Activated CD8-positive, alpha-beta memory T cell treated with anti-CD3 and anti-CD28 coated beads, Interleukin-2, amount 50 U/mL, for 1 hour (primary cell): ENCODE results near the gene DAZAP2.
"Not testable (repeated sequence)": the region's sequence is repeated elsewhere in the genome, so short reads cannot be mapped to it uniquely, and the experiment has no call there.

ENCODE experiments used
- DNase-seq: peaks from one replicate; pipeline ENCODE4 v3.0.0-alpha.2; 2020; ENCODE audit errors: extremely low read depth

Gene DAZAP2

GRCh38 chr12:51247523-51248206 lies 9.0 kb downstream of the DAZAP2 start:
- DNase-seq = no peak

DNA sequence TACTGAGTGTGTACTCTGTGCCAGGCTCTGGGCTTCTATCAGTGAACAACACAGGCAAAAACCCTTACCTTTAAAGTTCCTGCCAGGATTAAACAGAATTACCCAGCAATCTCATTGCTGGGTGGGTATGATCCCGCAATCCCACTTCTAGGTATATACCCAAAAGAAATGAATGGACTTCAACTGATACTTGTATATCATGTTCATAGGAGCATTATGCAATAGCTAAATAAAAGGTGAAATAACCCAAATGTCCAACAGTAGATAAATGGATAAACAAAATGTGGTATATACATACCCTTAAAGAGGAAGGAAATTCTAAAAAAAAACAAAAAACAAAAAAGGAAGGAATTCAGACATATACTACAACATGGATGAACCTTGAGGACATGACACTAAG lies 14.7 kb downstream of the DAZAP2 start:
- DNase-seq = no peak

DNA sequence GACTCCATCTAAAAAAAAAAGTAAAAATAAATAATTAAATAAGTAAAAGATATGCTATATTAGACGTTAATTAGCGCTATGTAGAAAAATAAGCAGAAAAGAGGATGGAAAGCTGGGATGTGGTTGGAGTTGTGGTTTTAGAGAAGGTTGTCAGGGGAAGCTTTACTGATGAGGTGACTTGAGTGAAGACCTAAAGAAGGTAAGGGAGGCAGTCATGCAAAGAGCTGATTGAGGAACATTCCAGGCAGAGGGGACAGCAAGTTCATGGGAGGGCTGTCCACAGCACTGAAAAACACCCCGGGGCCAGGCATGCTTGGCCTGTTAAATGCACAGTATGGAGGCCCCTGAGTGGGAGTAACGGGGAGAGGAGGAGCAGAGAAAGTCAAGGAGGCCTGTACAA lies 15.9 kb downstream of the DAZAP2 start:
- no peak for DNase-seq

- DNase-seq = not testable (repeated sequence)
Observed at GRCh38 chr12:51259600-51259999, 21.0 kb downstream of the DAZAP2 start.

DNA sequence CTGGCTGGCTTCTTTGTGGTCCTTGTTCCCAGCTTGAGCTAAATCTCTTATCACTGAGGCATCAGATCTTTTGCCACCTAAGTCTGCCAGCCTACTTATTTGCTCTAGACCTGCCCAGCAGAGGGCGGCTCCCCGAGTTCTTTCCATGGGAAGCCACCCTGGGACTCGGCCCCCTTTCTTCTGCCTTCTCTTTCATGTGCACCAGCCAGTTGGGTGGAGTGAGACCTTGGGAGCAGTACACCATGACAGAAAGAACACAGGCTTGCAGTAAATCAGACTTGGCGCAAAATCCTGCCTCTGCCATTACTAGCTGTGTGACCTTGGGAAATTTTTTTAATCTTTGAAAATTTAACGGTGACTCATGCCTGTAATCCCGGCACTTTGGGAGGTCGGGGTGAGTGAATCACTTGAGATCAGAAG lies 24.1 kb downstream of the DAZAP2 start:
- DNase-seq = no peak

DNA sequence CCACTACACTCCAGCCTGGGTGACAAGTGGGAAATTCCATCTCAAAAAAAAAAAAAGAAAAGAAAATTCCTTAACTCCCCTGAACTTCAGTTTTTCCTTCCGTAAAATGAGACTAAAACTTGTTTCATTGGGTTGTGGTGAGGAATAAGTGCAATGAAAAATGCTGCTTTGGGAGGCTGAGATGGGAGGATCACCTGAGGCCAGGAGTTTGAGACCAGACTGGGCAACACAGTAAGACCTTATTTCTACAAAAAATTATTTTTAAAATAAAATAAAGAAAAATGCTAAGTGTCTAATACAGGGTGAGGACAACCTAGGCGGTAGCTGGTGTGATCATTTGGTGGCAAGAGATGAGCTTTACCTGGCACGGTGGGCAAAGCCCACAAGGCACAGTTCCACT lies 24.7 kb downstream of the DAZAP2 start:
- DNase-seq = no peak

GRCh38 chr12:51264297-51264696 lies 25.7 kb downstream of the DAZAP2 start:
- DNase-seq = no peak

DNA sequence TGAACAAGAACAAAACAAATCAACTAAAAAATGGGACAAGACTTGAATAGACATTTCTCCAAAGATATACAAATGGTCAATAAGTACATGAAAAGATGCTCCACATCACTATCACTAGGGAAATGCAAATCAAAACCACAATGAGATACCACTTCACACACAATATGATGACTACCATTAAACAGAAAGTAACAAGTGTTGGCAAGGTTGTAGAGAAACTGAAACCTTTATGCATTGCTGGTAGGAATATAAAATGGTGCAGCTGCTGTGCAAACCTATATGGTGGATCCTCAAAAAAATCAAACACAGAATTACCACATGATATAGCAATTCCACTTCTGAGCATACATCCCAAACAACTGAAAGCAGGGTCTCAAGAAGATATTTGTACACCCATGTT lies 26.4 kb downstream of the DAZAP2 start:
- no peak for DNase-seq

- DNase-seq = no peak
Observed at GRCh38 chr12:51269174-51270066, 30.8 kb downstream of the DAZAP2 start.

GRCh38 chr12:51270067-51270950 lies 31.7 kb downstream of the DAZAP2 start, which contains the start of gene SMAGP:
SMAGP (minus strand) TSS chr12:51270415; CDS start chr12:51269278, 1,137 bp downstream.
- DNase-seq = no peak

DNA sequence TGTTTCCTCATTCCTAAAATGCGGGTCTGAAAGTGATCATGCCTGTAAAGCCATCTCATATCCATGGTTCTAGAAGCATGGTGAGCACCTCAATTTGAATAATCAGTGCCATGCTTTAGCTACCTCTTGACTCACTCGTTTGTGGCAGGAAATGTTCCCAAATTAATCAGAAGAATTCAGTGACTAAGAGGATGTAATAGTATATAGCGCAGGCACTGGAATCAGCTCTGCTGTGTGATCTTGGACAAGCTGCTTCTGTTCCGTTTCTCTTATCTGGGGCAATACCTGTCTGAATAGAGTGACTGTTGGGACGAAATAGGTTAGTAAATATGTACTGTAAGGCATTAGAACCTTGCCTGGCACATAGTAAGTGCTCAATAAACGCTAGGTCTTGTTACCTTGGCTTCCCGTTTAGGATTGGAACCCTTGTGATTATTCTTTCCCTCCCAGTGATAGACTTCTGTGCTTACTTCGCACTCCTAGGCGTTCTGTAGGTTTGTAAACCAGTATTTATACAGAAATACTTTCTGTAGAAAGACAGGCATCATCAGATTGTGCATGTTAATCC lies 32.4 kb downstream of the DAZAP2 start:
- no peak for DNase-seq

DNA sequence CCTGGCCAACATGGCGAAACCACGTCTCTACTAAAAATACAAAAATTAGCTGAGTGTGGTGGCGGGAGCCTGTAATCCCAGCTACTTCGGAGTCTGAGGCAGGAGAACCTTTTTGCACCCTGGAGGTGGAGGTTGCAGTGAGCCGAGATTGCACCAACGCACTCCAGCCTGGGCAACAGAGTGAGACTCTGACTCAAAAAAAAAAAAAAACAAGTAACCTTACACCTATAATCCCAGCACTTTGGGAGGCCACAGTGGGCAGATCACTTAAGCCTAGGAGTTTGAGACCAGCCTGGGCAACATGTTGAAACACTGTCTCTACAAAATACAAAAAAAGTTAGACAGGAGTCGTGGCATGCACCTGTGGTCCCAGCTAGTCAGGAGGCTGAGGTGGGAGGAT lies 34.2 kb downstream of the DAZAP2 start:
- not testable (repeated sequence) for DNase-seq

GRCh38 chr12:51275088-51275487 lies 36.5 kb downstream of the DAZAP2 start:
- no peak for DNase-seq

- DNase-seq = no peak
Observed at GRCh38 chr12:51281202-51281924, 42.7 kb downstream of the DAZAP2 start.

DNA sequence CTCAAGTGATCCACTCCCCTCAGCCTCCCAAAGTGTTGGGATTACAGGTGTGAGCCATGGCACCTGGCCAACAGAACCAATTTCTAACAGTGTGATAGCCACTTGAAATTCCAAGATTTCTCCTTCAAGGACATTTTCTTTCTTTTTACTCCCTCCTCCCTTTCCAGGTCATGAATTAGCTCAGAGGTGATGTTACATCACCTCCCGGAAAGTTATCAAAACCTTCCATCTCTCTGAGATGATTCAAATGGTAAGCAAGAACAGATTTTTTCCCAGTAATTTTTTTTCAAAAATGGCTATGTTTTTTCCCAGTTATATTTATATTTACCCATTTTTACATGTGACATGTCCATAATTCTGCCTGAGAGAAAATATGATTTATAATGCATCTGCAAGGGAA lies 47.2 kb downstream of the DAZAP2 start:
- DNase-seq = no peak

GRCh38 chr12:51291603-51292513 lies 53.2 kb downstream of the DAZAP2 start:
- DNase-seq = not testable (repeated sequence)
